ENCODE data around the gene AMD1.
"Not testable (repeated sequence)": the region's sequence is repeated elsewhere in the genome, so short reads cannot be mapped to it uniquely, and the experiment has no call there.

The AMD1 gene

GRCh38 chr6:110878751-110879522, 4.4 kb downstream of the AMD1 start:
- DNase-seq = no peak

- no peak for DNase-seq
These were observed 6.1 kb downstream of the AMD1 start for GRCh38 chr6:110880651-110881050.

GRCh38 chr6:110881546-110882273, 7.1 kb downstream of the AMD1 start:
- no peak for DNase-seq

- no peak for DNase-seq
These were observed 7.7 kb downstream of the AMD1 start for GRCh38 chr6:110882274-110882619.

GRCh38 chr6:110882824-110883554, 8.4 kb downstream of the AMD1 start:
- no peak for DNase-seq

- DNase-seq = no peak
These were observed 9.7 kb downstream of the AMD1 start for GRCh38 chr6:110884321-110884720.

GRCh38 chr6:110885526-110885925, 10.9 kb downstream of the AMD1 start:
- DNase-seq = no peak

- DNase-seq = no peak
These were observed 12.1 kb downstream of the AMD1 start for GRCh38 chr6:110886555-110887167.

GRCh38 chr6:110890288-110890687, 15.7 kb downstream of the AMD1 start:
- no peak for DNase-seq

- DNase-seq = no peak
These were observed 21.5 kb downstream of the AMD1 start for GRCh38 chr6:110895907-110896608.

- no peak for DNase-seq
These were observed 22.8 kb downstream of the AMD1 start for GRCh38 chr6:110897433-110897832.

GRCh38 chr6:110898111-110898510, 23.5 kb downstream of the AMD1 start:
- DNase-seq = no peak

- no peak for DNase-seq
These were observed 25.5 kb downstream of the AMD1 start for GRCh38 chr6:110900028-110900598.

- DNase-seq = not testable (repeated sequence)
These were observed 27.0 kb downstream of the AMD1 start for GRCh38 chr6:110901601-110902000.

GRCh38 chr6:110902091-110902490, 27.5 kb downstream of the AMD1 start:
- DNase-seq = no peak

- DNase-seq = not testable (repeated sequence)
These were observed 31.7 kb downstream of the AMD1 start for GRCh38 chr6:110906273-110906672.

GRCh38 chr6:110930781-110931180, 56.2 kb downstream of the AMD1 start:
- DNase-seq = no peak

- no peak for DNase-seq
These were observed 59.3 kb downstream of the AMD1 start for GRCh38 chr6:110933912-110934311.

- no peak for DNase-seq
These were observed 59.9 kb downstream of the AMD1 start for GRCh38 chr6:110934381-110934898.

GRCh38 chr6:110935171-110935570, 60.6 kb downstream of the AMD1 start:
- DNase-seq = no peak

- DNase-seq = no peak
These were observed 63.6 kb downstream of the AMD1 start for GRCh38 chr6:110938171-110938570.
